Glomerular visceral epithelial cell (primary cell): Measurements from ENCODE around the gene S100A3.
"Not testable (repeated sequence)": the region's sequence is repeated elsewhere in the genome, so short reads cannot be mapped to it uniquely, and the experiment has no call there.

ENCODE experiments used
- DNase-seq: peaks from one replicate; pipeline ENCODE4 v3.0.0-alpha.2; 2016; ENCODE audit errors: extremely low spot score

The S100A3 gene

GRCh38 chr1:153569465-153569864 lies 20.4 kb upstream of the S100A3 start:
- DNase-seq = no peak

- DNase-seq = peak; percentile 93
These were observed 19.5 kb upstream of the S100A3 start for GRCh38 chr1:153568367-153569099.

GRCh38 chr1:153567621-153568366 lies 18.7 kb upstream of the S100A3 start:
- DNase-seq = peak; percentile 90

GRCh38 chr1:153566414-153567371 lies 17.6 kb upstream of the S100A3 start:
- DNase-seq = peak; percentile 100

- peak; percentile 99 for DNase-seq
These were observed 16.7 kb upstream of the S100A3 start, which contains the start of gene S100A2 for GRCh38 chr1:153565529-153566374. Gene S100A2, minus strand, starts transcription at chr1:153565844. Its CDS starts 1,967 bp downstream, at chr1:153563877.

- DNase-seq = no peak
These were observed 14.9 kb upstream of the S100A3 start for GRCh38 chr1:153563991-153564390.

GRCh38 chr1:153563483-153563901 lies 14.4 kb upstream of the S100A3 start:
- no peak for DNase-seq

- not testable (repeated sequence) for DNase-seq
These were observed 13.0 kb upstream of the S100A3 start for GRCh38 chr1:153562021-153562420.

- no peak for DNase-seq
These were observed 12.5 kb upstream of the S100A3 start for GRCh38 chr1:153561466-153561985.

GRCh38 chr1:153560771-153561465 lies 11.9 kb upstream of the S100A3 start:
- no peak for DNase-seq

- no peak for DNase-seq
These were observed 11.2 kb upstream of the S100A3 start for GRCh38 chr1:153560241-153560640.

- no peak for DNase-seq
These were observed 8.8 kb upstream of the S100A3 start for GRCh38 chr1:153557877-153558276.

- DNase-seq = no peak
These were observed 7.3 kb upstream of the S100A3 start for GRCh38 chr1:153556348-153556747.

GRCh38 chr1:153553830-153554541 lies 4.9 kb upstream of the S100A3 start:
- no peak for DNase-seq

GRCh38 chr1:153553096-153553495 lies 4.0 kb upstream of the S100A3 start:
- no peak for DNase-seq

GRCh38 chr1:153552335-153552734 lies 3.3 kb upstream of the S100A3 start:
- DNase-seq = no peak

GRCh38 chr1:153550827-153551500 lies 1.9 kb upstream of the S100A3 start:
- DNase-seq = no peak

- no peak for DNase-seq
These were observed 1.3 kb upstream of the S100A3 start for GRCh38 chr1:153550398-153550758.
